DOHH2 (cell line): ENCODE results near the gene BCL11B.

Experiments
- CTCF ChIP-seq: fragments of 200-600 bp; sonication (generic); IDR thresholded peaks from one replicate; pipeline ENCODE4 v1.5.1; 2014; ENCODE audit warnings: antibody characterized with exemption, mild to moderate bottlenecking, low read depth, low read length; ENCODE audit not compliant: poor library complexity, severe bottlenecking
- EZH2phosphoT487 ChIP-seq: fragments of 200-600 bp; sonication (generic); IDR thresholded peaks from 2 replicates; pipeline ENCODE4 v1.6.1; 2017; ENCODE audit warnings: borderline replicate concordance, mild to moderate bottlenecking, antibody characterized with exemption, low read length, moderate library complexity, mixed read lengths

DNA sequence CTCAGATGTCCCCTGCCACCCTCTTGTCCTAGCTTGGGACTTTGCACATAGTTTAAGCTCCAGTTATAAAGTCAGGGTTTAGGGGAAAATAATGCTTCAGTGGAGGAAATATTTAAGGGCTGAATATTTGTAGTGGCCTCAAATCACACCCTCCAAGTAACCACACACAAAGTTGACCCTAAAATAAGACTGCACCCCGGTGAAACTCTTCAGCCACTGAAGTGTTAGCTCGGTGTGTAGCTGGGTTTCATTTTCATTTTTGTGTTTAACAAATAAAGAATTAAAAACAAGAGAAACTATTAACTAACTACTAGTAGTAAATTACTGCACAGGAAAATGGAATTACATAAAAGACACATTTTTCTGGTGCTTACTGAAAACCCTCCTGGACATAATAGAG, 14.8 kb upstream of the BCL11B start:
- TF ChIP-seq CTCF (no peak), EZH2phosphoT487 (no peak)
